HG03066 (cell line): Measurements from ENCODE around the gene ZDHHC7.

ENCODE experiments used
- ATAC-seq: cut with Tn5 transposase; IDR thresholded peaks from one replicate; pipeline ENCODE4 v1.9.1; 2021; ENCODE audit warnings: low read depth; ENCODE audit not compliant: unreplicated experiment

The ZDHHC7 gene

DNA sequence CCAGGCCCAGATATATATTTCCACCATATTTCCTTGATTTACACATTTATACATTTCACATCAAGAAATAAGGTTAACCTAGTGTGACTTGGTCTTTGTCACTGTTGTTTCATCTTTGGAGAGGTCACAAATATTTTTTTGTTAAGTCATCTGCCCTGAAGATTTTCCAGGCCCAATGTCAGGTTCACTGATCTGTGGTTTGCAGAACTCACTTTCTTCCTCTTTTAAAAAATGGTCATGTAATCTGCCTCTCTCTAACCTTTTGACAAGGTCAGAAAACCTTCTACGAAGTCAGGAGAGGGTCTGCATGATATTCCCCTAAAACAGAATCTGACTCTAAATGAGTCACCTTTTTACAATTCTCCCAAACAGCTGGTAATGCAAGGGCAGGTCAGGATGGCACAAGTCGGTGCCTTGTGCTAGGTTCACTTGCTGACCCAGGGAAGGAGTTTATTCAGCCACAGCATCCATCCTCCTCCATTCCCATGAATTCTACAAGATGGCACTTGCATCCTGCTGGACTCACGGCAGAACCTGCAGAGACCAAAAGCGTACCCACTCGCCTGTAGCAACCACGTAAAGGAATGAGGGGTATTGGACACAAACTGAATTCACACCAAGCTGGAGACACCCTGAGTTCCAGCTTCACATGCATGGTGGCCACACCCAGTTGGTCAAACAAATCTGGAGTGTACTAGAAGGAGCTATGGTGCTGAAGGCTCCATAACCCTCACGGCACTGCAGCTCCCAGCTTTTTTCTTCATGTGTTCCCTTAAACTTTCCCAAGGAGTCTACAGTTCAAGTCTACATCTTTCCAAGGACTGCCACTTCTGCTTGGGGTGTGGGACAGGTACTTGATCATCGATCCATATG, 14.7 kb upstream of the ZDHHC7 start:
- ATAC-seq, result no peak

DNA sequence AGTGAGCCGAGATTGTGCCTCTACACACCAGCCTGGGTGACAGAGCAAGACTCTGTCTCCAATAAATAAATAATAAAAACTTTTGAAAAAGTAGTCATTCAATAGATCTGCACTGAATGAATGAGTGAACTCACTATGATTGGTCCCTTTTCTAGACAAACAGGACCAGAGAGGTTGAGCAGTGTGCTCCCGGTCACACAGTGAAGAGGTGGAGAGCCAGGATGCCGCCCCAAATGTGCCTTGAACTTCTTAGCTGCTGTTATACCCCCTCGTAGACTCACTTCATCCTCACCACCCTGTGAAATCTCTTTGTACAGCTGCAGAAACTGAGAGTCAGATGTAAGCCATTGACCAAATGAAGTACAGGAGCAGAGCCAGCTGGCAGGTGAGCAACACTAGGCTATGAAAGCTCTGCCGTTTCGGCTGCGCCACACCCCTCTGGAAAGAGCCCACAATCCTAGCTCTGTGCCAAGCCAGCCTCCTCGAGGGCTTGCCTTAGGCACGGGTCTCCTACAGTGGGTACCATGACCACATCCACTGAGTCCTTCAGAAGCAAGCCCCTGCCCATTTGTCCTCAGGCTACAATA, 8.4 kb upstream of the ZDHHC7 start:
- ATAC-seq, result no peak

DNA sequence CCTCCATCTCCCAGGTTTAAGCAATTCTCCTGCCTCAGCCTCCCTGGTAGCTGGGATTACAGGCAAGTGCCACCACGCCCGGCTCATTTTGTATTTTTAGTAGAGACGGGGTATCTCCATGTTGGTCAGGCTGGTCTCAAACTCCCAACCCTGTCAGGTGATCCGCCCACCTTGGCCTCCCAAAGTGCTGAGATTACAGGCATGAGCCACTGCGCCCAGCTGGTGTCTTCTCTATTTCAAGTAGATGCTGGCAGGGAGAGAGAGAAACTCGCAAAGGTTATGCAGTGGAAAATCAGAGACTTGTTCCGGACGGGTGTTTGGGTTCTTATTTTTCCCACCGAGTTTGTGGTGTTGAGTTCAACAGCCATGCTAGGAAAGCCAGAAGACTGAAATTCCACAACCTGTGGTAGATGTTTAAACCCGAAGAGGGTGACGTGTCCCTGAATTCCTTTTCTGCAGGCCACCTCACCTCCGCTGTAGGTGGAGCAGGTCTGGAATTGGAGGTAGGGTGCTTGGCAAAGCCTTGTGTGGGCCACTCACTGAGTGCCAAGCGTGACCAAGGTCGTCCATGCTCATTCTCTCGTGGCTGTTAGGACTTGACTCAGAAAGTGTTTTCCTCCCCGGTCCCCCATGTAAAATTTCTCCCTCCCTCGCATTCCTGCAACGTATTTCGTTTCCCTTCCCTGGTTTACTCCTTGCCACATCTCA, 7.3 kb upstream of the ZDHHC7 start:
- no peak for ATAC-seq

DNA sequence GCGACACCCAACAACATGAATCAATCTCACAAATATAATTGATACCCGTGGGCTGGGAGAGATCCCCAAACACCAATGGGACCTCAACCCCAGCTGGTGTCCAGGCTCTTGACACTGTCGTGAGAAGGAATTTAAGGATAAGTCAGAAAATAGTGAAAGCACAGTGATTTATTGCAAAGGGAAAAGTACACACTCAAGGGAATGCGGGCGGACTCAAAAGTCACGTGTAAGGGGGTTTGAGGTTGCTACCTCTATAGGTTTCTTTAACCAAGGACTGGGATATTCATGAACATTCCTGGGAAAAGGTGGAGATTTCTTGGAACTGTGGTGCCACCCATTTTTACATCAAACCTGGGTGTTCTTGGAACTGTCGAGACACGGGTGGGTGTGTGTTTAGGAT, 6.3 kb upstream of the ZDHHC7 start:
- ATAC-seq, result no peak

DNA sequence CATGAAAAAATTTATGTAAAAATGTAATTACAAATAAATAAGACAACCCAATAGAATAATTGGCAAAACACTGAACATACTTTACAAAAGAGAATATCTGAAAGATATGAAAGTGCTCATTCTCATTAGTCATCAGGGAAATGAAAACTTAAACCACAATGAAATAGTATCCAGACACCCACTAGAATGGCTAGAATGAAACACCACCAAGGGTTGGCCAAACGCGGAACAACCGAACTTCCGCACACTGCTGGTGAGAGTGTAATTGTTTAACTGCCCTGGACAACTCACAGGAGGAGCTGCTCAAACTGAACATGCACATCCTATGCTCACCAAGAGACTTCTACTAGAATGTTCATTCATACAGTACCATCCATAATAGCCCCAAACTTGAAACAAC, 5.8 kb upstream of the ZDHHC7 start:
- ATAC-seq, result no peak

DNA sequence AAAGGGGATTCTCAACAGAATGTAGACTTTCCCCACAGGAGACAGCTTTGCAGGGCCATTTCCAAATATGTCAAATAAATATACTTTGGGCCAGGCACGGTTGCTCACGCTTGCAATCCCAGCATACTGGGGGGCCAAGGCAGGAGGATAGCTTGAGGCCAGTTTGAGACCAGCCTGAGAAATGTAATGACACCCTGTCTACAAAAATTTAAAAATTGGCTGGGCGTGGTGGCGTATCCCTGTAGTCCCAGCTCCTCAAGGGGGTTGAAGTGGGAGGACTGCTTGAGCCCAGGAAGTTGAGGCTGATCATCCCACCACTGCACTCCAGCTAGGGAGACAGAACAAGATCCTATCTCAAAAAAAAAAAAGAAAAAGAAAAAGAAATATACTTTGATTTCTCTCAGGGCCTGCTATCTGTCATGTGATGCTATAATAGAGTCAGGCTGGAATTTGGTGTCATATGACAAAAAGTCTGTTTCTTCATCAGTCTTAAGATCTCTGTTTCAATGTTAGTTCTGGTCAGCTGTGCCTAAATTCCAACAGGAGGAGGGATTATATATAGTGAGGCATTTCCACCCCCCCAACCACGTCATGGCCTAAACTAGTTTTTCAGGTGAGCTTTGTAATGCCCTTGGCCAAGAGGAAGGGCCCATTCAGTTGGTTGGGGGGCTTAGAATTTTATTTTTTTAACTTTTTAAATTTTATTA, 4.3 kb upstream of the ZDHHC7 start:
- ATAC-seq, result no peak

DNA sequence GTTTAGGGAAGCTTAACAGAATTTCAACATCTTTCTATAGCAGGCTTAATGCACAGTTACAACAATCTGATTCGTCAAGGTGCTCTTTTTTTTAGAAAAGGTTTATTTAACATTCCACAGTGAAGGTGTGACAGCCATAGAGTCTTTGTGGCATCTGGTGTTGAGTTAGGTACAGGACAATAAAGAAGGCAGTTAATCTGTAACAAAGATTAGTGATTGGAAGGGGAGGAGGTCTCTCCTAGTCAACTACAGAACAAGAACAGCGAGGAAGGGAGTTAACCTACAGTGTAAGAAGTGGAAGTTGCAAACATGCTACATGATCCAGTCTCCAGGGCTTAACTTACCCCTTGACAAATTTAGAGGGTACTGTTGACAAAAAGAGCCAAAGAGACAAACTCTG, 3.0 kb upstream of the ZDHHC7 start:
- ATAC-seq, result no peak

DNA sequence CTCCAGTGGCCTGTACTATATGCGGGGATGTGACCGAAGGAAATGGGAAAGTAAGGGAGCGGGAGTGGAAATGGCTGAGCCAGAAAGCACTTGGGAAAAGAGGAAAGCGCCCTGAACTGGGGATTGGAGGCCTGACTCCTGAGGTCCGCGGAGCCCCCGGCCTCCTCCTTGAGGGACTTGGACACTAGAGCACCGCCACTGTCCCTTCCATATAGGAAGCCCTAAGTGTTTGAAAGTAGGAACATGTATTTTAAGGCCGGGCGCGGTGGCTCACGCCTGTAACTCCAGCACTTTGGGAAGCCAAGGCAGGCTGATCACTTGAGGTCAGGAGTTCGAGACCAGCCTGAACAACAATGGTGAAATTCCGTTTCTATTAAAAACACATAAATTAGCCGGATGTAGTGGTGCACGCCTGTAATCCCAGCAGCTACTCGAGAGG, 530 bp upstream of the ZDHHC7 start:
- no peak for ATAC-seq

DNA sequence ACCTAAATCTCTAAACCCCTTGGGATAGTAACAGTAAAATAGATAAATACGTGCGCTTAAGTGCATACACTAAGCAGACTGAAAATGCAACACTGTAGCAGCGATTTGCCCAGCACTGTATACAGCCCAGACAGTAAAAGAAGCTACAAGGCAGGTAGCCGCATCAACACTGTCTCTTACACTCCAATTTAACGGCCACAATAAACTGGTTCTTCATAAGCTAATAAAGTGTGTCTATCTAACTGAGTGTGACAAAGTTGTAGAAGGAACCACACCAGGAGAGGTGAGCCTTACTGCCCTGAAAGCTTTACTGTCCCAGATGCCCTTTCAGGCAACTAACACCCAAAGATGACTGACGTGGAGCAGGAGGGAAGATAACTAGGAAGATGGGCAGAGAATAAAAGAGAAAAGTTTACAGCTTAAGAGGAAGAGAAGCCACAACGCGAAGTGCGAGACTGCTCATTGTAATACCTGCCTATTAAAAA, 847 bp downstream of the ZDHHC7 start:
- ATAC-seq, result no peak

DNA sequence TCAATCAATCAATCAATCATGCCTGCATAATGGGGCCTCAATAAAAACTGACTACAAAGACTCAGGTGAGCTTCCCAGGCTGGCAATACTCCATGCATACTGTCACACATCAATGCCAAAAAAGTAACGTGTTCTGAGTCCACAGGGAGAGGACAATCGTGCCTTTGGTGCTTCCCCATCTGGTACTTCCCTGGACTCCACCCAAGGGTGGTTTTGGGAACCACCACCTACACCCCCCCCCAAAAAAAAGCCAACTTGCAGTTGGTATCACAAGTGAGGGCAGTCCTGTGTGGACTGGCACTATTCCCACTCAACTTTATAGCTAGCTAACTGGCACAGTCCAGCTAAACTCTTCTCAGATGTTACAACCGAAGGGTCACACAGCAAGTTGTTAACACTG, 3.1 kb downstream of the ZDHHC7 start:
- ATAC-seq, result no peak

DNA sequence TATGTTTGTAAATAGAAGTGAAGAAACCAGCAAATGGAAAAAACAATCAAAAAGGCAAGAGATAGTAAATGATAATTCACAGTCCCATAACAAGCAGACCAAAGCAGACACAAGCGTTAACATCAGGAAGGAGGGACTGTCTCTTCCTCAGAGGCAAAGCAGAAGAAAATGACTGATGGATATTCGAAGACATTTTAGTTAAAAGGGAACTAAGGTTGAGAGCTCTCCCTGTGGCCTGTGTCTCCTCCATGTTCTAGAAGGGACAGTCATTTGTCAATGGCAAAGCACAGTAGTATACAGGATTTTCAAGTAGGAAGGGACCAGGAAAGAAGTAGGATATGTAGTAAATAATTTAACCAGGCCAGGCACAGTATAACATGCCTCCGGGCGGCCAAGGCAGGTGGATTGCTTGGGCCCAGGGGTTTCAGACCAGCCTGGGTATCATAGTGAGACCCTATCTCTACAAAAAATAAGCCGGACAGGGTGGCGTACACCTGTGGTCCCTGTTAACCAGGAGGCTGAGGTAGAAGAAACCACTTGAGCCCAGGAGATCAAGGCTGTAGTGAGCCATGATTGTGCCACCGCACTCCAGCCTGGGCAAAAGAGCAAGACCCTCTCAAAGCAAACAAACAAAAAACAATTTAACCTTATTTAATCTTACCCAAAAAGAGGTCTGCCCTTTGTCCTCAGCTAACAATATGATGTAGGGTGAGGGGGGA, 3.7 kb downstream of the ZDHHC7 start:
- no peak for ATAC-seq

DNA sequence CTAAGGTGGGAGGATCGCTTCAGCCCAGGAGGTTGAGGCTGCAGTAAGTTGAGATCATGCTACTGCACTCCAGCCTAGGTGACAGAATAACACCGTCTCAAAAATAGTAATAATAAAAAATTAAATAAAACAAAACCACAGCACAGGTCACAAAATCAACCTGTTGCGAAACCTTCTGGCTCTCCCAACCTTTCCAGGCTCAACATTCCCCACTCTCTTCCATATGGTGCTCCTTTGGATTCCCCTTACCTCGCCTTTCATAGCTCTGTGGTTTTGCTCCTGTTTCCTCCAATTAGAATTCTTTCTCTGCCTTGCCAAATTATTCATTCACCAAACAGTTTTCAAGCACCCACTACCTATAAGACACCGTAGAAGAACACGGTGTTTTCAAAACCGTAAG, 4.7 kb downstream of the ZDHHC7 start:
- no peak for ATAC-seq

DNA sequence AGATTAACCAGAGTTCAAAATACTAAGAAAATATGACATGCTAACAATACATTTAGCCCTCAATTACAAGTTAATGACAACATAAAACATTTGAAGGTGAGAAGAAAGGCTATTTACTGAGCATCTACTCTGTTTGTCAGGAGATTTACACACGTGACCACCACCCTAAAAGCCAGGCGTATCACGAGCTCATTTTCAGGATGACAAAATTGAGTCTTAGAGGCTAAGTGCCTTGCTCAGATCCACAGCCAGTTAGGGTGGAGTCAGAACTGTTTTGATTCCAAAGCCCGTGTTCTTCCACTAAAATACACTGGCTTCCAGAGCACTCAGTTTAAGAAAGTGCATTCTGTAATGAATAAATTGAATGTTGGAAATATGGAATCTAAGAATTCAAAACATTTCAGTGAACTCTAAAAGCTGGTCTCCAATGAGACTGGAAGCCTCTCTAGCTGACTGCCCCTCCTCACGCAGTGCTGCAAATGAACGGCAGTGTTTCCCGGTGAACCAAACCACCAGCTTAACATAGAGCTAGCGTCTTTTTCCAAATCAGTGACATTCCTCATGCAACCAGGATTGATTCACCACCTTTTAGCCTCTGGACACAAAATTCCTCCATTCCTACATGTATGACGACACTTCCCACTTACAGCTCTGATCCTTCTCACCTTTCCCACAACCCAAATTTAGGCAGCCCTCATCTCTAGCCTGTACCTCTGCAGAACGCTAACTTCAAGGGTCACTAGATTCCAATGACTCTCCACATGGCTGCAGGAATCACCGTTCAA, 5.9 kb downstream of the ZDHHC7 start:
- no peak for ATAC-seq

DNA sequence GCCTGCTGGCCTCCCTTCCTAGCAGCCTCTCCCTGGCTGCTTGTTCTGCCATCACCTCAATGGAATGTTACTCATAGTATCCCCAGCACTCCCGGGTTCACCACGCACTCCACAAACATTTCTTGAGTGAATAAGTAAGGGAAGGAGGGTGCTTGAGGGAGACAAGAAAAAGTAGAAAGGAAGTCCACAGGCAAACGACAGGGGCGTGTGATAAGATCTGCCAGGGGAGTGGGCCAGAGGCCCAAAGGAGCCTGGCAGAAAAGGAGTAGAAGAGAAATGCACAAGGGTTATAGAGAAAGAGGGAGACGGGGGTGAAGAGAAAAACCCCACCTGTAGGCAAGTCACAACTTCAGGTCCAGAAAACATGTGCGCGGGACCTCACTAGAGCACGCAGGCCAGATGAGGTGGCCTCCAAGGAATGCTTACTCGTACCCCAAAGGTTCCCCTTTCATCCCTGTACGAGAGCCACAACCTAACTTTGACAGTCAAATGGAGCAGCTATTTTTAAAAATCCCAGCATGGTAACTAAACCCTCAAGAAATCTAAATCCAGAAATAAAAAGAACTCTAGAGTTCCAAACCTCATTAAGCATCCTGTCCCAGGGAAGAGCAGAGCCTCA, 6.6 kb downstream of the ZDHHC7 start:
- ATAC-seq, result no peak

DNA sequence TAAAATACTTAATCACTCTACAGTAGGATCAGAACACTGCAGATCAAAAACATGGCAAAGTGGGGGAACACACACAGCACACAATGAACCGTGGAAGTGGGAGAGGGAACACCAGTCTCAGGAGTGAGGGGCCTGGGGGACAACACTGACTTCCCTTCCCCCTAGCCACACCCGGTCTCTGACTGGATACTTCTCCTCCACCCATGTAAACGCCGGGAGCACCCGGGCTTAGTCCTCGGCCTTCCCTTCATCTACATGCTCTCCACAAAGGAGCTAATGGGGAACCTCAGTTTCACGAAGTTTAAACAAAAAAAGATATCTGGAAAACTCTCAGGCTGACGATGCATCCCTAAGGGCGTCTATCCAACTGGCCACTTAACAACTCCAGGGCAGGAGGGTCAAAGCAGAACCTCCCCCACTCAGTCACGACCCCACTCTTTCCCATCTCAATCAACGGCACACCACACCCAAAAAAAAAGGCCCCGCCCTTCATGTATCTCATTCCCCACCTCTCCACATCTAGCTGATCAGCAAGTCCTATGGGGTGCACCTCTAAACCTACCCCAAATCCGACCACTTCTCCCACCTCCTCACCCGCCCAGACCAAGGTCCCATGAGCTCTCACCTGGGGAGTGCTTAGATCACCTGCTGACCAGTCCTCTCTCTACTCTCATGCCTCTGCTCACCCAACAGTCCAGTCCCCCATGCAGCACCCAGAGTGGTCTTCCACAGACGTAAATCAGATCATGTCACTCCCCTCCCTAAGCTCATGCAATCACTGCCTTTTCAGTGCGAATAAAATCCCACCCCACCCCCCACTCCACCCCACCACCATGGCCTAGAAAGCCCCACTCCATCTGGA, 7.4 kb downstream of the ZDHHC7 start:
- no peak for ATAC-seq

DNA sequence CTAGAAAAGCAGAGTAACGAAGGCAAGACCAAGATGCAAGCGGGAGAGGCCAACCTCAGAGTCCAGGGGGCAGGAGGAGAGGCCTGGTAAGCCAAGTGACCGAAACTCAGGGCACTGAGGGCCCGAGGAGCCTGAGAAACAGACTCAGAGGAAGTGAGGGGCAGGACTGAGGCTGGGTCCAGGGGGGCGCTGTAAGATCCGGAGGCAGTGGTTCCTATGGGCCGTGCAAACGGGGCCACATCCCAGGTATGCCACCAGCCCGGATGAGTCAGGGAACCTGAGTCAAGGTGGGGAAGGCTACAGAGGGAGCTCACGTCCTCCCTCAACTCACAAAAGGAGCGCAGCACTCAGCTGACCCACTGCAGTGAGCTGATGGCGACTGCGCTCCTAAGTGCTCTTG, 8.3 kb downstream of the ZDHHC7 start:
- no peak for ATAC-seq

DNA sequence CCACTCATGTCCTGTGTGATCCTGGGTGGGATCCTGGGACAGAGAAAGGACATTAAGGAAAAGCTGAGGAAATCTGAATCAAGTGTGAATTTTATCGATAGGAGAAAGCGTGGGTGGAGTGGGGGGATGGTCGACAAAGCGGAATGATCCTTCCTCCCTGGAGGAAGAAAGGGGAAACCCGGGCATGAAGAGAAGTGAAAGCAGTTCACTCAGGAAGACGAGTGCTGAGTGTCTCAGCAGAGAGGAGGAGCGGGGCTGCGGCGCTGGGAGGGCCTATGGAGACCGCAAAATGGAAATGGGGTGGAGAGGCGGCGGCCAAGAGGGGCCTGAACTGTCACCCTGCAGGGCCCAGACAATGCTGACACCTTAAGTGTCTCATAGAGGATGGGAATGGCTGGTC, 8.7 kb downstream of the ZDHHC7 start:
- ATAC-seq, result no peak

DNA sequence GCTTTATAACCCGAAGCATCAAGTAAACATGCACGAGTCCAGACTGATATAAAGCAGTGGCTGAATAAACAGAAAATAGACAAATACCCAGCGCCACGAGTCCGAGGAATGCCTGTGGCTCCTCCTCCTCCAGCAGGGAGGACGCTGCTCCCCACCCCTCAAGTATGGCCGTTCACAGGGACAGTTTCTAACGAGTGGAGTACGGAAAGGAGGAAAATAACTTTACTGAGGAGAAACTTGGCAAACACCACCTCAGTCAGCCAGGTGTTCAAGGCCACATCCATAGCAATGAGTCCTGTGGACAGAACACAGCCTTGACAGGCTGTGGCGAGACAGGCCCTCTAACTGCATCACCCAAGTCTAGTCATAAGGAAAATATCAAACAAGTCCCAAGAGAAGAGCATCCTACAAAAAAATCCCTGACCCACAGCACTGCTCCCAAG, 9.2 kb downstream of the ZDHHC7 start:
- ATAC-seq, result no peak
